Activated naive CD8-positive, alpha-beta T cell treated with anti-CD3 and anti-CD28 coated beads, Interleukin-2, amount 50 U/mL, for 24 hours (primary cell): ENCODE measurements around the gene EMILIN1.
"Not testable (repeated sequence)": the region's sequence is repeated elsewhere in the genome, so short reads cannot be mapped to it uniquely, and the experiment has no call there.

Source experiments
- ATAC-seq: fragments of 150-1000 bp; cut with Tn5 transposase; one replicate; pipeline ENCODE4 v1.10.0; 2021
- DNase-seq: peaks from one replicate; pipeline ENCODE4 v3.0.0; 2021
- H3K27ac Mint-ChIP-seq: one replicate; pipeline ENCODE4 v1.8.0; 2021; ENCODE audit warnings: mild to moderate bottlenecking, mixed read lengths
- H3K27me3 Mint-ChIP-seq: one replicate; pipeline ENCODE4 v1.8.0; 2021; ENCODE audit warnings: mixed read lengths
- H3K36me3 Mint-ChIP-seq: one replicate; pipeline ENCODE4 v1.8.0; 2021; ENCODE audit warnings: low read depth, mixed read lengths
- H3K4me1 Mint-ChIP-seq: one replicate; pipeline ENCODE4 v1.8.0; 2021; ENCODE audit warnings: mixed read lengths
- H3K4me3 Mint-ChIP-seq: one replicate; pipeline ENCODE4 v1.8.0; 2021; ENCODE audit warnings: mild to moderate bottlenecking, moderate library complexity, mixed read lengths
- H3K9me3 Mint-ChIP-seq: one replicate; pipeline ENCODE4 v1.8.0; 2021; ENCODE audit warnings: mixed read lengths

The EMILIN1 gene

GRCh38 chr2:27109083-27109482, 30.7 kb downstream of the EMILIN1 start:
- H3K27ac Mint-ChIP-seq = no peak overlapping the region
- no peaks in the 10 kb centered on the region for H3K36me3 Mint-ChIP-seq
- no peaks in the 10 kb centered on the region for H3K9me3 Mint-ChIP-seq
- H3K4me3 Mint-ChIP-seq = no peak overlapping the region
- ATAC-seq (no peak), DNase-seq (no peak)
- peaks cover 4% of the 10 kb centered on the region for H3K27me3 Mint-ChIP-seq
- no peaks in the 10 kb centered on the region for H3K4me1 Mint-ChIP-seq

- DNase-seq, H3K4me1 Mint-ChIP-seq, H3K27me3 Mint-ChIP-seq, H3K27ac Mint-ChIP-seq, ATAC-seq, H3K9me3 Mint-ChIP-seq, H3K4me3 Mint-ChIP-seq, H3K36me3 Mint-ChIP-seq: not testable (repeated sequence)
These were observed 32.4 kb downstream of the EMILIN1 start for GRCh38 chr2:27110603-27111352.

GRCh38 chr2:27111392-27112078, 33.1 kb downstream of the EMILIN1 start:
- not testable (repeated sequence) for H3K27me3 Mint-ChIP-seq, H3K9me3 Mint-ChIP-seq, H3K4me3 Mint-ChIP-seq, ATAC-seq, H3K36me3 Mint-ChIP-seq, DNase-seq, H3K27ac Mint-ChIP-seq, H3K4me1 Mint-ChIP-seq

- DNase-seq = no peak
- Mint-ChIP-seq H3K36me3 (no peaks in the 10 kb centered on the region), H3K9me3 (no peaks in the 10 kb centered on the region), H3K27ac (no peak overlapping the region), H3K27me3 (peaks cover 27% of the 10 kb centered on the region), H3K4me3 (no peak overlapping the region), H3K4me1 (peaks cover 12% of the 10 kb centered on the region)
- ATAC-seq = no peak
These were observed 37.1 kb downstream of the EMILIN1 start for GRCh38 chr2:27115519-27115918.

GRCh38 chr2:27117995-27118524, 39.6 kb downstream of the EMILIN1 start:
- DNase-seq (no peak), ATAC-seq (no peak)
- Mint-ChIP-seq H3K4me1 (peaks cover 14% of the 10 kb centered on the region), H3K36me3 (no peaks in the 10 kb centered on the region), H3K27me3 (peaks cover 40% of the 10 kb centered on the region), H3K27ac (no peak overlapping the region), H3K4me3 (peak overlapping the region; percentile 57), H3K9me3 (no peaks in the 10 kb centered on the region)

GRCh38 chr2:27118525-27119329, 40.3 kb downstream of the EMILIN1 start, which contains the start of gene CGREF1:
CGREF1 (minus strand) TSS chr2:27119128; CDS start chr2:27104366, 14,762 bp downstream.
- H3K36me3 Mint-ChIP-seq = no peaks in the 10 kb centered on the region
- peak within 1 kb of the TSS; percentile 72 for H3K4me3 Mint-ChIP-seq
- ATAC-seq (no peak), DNase-seq (peak; percentile 20)
- H3K4me1 Mint-ChIP-seq = peaks cover 18% of the 10 kb centered on the region
- peak within 1 kb of the TSS; percentile 71 for H3K27ac Mint-ChIP-seq
- H3K9me3 Mint-ChIP-seq = no peaks in the 10 kb centered on the region
- peaks cover 40% of the 10 kb centered on the region for H3K27me3 Mint-ChIP-seq

- H3K36me3 Mint-ChIP-seq, DNase-seq, H3K9me3 Mint-ChIP-seq, ATAC-seq: not testable (repeated sequence)
- peaks cover 18% of the 10 kb centered on the region for H3K4me1 Mint-ChIP-seq
- H3K27ac Mint-ChIP-seq = peak overlapping the region; percentile 71
- H3K27me3 Mint-ChIP-seq = peaks cover 40% of the 10 kb centered on the region
- peak overlapping the region; percentile 72 for H3K4me3 Mint-ChIP-seq
These were observed 40.9 kb downstream of the EMILIN1 start for GRCh38 chr2:27119330-27119670.

- H3K27ac Mint-ChIP-seq = no peak overlapping the region
- ATAC-seq (no peak), DNase-seq (no peak)
- H3K4me1 Mint-ChIP-seq = peaks cover 18% of the 10 kb centered on the region
- H3K9me3 Mint-ChIP-seq = no peaks in the 10 kb centered on the region
- H3K36me3 Mint-ChIP-seq = no peaks in the 10 kb centered on the region
- H3K27me3 Mint-ChIP-seq = peaks cover 38% of the 10 kb centered on the region
- H3K4me3 Mint-ChIP-seq = no peak overlapping the region
These were observed 43.5 kb downstream of the EMILIN1 start for GRCh38 chr2:27121906-27122305.

- ATAC-seq = no peak
- H3K4me3 Mint-ChIP-seq = peak overlapping the region; percentile 78
- H3K27me3 Mint-ChIP-seq = peaks cover 33% of the 10 kb centered on the region
- H3K27ac Mint-ChIP-seq = no peak overlapping the region
- H3K36me3 Mint-ChIP-seq = no peaks in the 10 kb centered on the region
- peaks cover 18% of the 10 kb centered on the region for H3K4me1 Mint-ChIP-seq
- H3K9me3 Mint-ChIP-seq = no peaks in the 10 kb centered on the region
- DNase-seq = no peak
These were observed 44.4 kb downstream of the EMILIN1 start for GRCh38 chr2:27122791-27123190.

- H3K27me3 Mint-ChIP-seq = peaks cover 27% of the 10 kb centered on the region
- no peaks in the 10 kb centered on the region for H3K36me3 Mint-ChIP-seq
- DNase-seq (peak; percentile 66), ATAC-seq (peak; percentile 71)
- peak within 1 kb of the TSS; percentile 78 for H3K4me3 Mint-ChIP-seq
- peaks cover 15% of the 10 kb centered on the region for H3K4me1 Mint-ChIP-seq
- no peak within 1 kb of the TSS for H3K27ac Mint-ChIP-seq
- no peaks in the 10 kb centered on the region for H3K9me3 Mint-ChIP-seq
These were observed 45.1 kb downstream of the EMILIN1 start, which contains the start of gene ABHD1 for GRCh38 chr2:27123302-27124150. ABHD1 (plus strand) TSS chr2:27123815; CDS start chr2:27123949, 134 bp downstream.

GRCh38 chr2:27125104-27125503, 46.7 kb downstream of the EMILIN1 start:
- H3K4me3 Mint-ChIP-seq = no peak overlapping the region
- peaks cover 3% of the 10 kb centered on the region for H3K36me3 Mint-ChIP-seq
- H3K27ac Mint-ChIP-seq = no peak overlapping the region
- peaks cover 17% of the 10 kb centered on the region for H3K27me3 Mint-ChIP-seq
- DNase-seq = no peak
- no peaks in the 10 kb centered on the region for H3K9me3 Mint-ChIP-seq
- H3K4me1 Mint-ChIP-seq = peaks cover 6% of the 10 kb centered on the region
- no peak for ATAC-seq

- no peak overlapping the region for H3K4me3 Mint-ChIP-seq
- peaks cover 9% of the 10 kb centered on the region for H3K27me3 Mint-ChIP-seq
- DNase-seq = no peak
- peaks cover 9% of the 10 kb centered on the region for H3K36me3 Mint-ChIP-seq
- H3K9me3 Mint-ChIP-seq = no peaks in the 10 kb centered on the region
- peaks cover 6% of the 10 kb centered on the region for H3K4me1 Mint-ChIP-seq
- ATAC-seq = no peak
- H3K27ac Mint-ChIP-seq = no peak overlapping the region
These were observed 47.9 kb downstream of the EMILIN1 start for GRCh38 chr2:27126252-27126710.

- H3K4me1 Mint-ChIP-seq = peaks cover 12% of the 10 kb centered on the region
- ATAC-seq (no peak), DNase-seq (no peak)
- no peak overlapping the region for H3K27ac Mint-ChIP-seq
- H3K4me3 Mint-ChIP-seq = no peak overlapping the region
- H3K27me3 Mint-ChIP-seq = no peaks in the 10 kb centered on the region
- no peaks in the 10 kb centered on the region for H3K9me3 Mint-ChIP-seq
- peaks cover 16% of the 10 kb centered on the region for H3K36me3 Mint-ChIP-seq
These were observed 49.7 kb downstream of the EMILIN1 start for GRCh38 chr2:27127883-27128667.
